GM10266 (cell line): ENCODE data around the gene FGF3.

Source experiments
- DNase-seq: peaks from one replicate; pipeline ENCODE4 v3.0.0; 2012; ENCODE audit errors: extremely low spot score
- TF ChIP-seq, protein P1 (sequence below): IDR thresholded peaks from 2 replicates; pipeline ENCODE4 v1.5.1; 2012; ENCODE audit warnings: mild to moderate bottlenecking, low read depth; ENCODE audit not compliant: control insufficient read depth, insufficient read depth; ENCODE audit errors: missing control alignments

FGF3 gene

DNA sequence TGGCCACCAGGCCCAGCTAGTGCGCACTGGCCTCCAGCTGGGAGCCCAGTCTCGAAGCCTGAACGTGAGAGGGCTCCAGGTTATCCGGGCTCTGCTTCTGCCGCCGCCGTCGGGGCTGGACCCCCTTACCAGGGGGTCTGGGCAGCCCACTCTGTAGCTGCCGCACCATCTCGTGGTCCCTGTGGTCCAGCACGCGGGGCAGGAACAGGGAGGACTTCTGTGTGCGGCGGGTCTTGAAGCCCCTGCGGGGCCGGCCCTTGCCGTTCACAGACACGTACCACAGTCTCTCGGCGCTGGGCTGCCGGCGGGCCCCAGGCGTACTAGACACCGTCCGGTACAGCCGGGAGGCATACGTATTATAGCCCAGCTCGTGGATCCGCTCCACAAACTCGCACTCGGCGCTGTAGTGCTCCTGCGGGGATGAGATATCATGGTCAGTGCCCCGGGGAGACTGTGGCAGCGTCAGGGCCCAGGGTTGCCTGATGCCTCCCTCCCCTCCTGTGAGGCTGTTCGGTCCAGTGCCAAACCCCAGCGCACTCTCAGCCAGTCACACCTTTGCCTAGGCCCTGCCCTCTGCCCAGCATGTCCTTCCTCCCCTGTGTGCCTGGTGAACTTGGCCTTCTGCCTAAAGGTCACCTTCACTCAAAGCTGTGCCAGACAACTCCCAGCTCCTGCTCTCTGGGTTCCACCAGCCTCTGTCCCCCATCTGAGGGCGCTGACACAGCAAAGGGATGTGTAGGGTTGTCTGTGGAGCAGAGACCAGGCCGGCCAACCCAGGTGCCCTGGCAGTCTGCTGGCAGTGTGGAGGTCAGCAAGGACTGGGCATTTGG, 8.7 kb downstream of the FGF3 start:
- DNase-seq = no peak
- TF ChIP-seq, protein P1, sequence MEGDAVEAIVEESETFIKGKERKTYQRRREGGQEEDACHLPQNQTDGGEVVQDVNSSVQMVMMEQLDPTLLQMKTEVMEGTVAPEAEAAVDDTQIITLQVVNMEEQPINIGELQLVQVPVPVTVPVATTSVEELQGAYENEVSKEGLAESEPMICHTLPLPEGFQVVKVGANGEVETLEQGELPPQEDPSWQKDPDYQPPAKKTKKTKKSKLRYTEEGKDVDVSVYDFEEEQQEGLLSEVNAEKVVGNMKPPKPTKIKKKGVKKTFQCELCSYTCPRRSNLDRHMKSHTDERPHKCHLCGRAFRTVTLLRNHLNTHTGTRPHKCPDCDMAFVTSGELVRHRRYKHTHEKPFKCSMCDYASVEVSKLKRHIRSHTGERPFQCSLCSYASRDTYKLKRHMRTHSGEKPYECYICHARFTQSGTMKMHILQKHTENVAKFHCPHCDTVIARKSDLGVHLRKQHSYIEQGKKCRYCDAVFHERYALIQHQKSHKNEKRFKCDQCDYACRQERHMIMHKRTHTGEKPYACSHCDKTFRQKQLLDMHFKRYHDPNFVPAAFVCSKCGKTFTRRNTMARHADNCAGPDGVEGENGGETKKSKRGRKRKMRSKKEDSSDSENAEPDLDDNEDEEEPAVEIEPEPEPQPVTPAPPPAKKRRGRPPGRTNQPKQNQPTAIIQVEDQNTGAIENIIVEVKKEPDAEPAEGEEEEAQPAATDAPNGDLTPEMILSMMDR = no peak

DNA sequence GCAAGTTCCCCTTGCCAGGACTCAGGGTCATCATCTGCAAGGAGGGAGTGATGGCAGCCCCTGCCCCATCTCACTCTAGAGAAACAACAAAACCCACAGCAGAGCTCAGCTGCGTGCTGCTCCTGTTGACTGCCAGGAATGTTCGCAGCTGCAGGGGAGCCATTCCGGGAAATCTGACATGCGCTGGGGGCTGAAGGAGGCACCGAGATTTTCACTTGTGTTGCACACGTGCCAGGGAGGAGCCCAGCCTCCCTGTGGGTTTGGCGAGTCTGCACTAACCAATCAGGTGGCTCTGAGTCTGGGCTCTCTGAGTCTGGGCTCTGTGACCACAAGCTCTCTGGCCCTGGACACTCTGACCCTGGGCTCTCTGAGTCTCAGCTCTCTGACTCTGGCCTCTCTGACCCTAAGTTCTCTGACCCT, 10.5 kb downstream of the FGF3 start:
- no peak for DNase-seq
- TF ChIP-seq, protein P1 = no peak

DNA sequence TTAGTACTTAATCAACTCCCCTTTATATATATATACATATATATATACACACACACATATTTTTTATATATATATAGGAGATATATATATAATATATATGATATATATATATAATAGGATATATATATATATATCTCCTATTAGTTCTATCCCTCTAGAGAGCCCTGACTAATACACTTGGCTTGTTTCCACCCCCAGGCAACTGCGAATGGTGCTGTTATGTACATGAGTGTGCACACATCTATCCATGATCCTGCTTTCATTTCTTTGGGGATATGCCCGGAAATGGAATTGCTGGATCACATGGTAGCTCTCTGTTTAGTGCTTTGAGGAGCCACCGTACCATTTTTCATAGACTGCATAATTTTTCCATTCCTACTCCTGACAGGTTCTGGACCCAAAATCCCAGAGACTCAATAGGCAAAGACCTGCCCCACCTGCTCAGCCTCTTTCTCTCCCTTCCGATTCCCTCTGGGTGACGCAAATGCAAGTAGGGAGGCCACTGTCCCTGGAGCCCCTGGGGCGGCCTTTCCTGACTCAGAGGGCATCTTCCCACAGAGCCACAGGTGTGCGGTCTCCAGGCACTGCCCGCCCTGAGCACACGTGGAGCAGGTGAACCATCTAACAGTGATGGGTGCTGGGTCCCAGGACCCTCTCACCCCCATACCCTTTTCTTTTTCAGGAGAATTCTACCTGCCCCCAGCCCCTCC, 12.0 kb downstream of the FGF3 start:
- TF ChIP-seq, protein P1 = no peak
- no peak for DNase-seq

DNA sequence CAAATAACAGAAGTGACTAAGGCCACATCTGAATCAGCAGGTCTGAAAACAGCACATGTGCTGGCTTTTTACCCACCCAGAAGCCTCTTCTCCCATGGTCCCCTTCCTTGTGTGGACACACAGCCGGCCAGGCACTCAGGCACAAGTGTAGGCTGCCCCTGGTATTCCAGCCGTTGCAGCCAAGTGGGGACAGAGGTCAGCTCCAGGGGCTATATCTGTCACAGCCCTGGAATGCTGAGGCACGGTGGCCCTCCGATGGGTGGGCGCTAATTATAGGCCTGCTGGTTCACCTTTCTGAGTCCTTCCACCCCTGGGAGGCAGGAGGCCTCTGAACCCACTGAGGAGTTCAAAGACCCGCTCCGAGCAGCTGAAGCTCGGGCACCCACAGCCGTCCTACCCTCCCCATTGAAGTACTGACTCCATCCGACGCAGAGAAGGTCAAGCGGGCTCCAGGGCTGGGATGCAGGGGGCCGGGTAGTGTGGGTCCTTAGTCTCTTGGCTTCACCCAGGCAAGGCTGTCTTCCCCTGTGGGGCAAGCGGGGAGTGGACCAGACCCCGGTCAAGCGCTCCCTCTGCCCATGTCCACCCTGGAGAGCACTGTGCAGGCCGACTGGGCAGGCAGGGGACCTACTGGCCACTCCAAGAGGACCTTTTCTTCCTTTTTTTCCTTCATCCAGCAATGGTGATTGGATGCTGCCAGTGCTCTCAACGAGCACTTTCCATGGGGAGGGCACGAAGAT, 14.3 kb downstream of the FGF3 start:
- TF ChIP-seq, protein P1 = no peak
- no peak for DNase-seq

DNA sequence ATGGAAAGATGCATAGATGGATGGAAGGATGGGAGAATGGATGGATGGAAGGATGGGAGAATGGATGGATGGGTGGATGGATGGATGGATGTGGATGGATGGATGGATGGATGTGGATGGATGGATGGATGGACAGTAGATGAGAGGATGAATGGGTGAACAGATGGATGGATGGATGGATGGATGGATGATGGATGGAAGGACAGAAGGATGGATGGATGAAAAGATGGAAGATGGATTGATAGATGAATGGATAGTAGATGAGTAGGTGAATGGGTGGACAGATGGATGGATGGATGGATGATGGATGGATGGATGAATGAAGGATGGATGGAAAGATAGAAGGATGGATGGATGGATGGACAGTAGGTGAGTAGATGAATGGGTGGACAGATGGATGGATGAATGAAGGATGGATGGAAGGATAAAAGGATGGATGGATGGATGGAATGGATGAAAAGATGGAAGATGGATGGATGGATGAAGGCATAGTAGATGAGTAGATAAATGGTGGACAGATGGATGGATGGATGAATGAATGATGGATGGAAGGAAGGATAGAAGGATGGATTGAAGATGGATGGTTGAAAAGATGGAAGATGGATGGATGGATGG, 15.5 kb downstream of the FGF3 start:
- no peak for DNase-seq
- TF ChIP-seq, protein P1 = no peak

DNA sequence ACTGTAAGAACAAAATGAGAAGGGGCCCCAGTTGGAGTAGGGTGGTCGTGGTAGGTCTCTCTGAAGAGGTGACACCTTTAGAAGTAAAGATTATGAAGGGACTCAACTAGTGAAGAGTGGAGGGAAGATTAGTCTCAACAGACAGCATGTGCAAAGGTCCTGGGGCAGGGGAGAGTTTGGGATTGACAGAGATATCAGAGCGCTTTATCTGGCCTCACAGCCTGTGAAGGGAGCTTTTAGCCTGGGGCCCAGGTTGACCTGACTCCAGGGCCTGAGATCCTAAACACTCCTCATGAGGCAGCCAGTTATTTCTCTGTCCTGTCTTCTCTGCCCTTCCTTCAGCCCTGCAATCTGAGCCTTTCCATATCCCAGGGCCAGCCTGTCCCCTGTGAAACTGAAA, 16.2 kb downstream of the FGF3 start:
- no peak for DNase-seq
- TF ChIP-seq, protein P1 = no peak

DNA sequence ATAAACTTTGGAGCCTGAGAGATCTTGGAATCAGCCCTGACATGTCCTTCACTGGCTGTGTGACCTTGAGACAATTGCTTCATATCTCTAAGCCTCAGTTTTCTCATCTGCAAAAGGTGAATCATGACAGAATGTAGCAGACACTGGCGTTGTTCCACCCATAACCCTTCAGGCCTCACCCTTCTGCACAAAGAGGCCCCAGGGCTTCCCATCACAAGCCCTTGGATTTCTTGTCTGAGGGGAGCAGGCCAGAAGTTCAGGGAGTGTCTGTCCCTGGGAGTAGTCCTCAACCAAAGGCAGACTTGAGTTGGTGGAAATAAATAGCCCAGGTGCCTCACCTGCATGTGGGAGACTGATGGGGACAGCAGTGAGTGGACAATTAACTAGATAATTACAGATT, 16.6 kb downstream of the FGF3 start:
- TF ChIP-seq, protein P1 = no peak
- no peak for DNase-seq
